HUES48 (cell line): ENCODE data around the gene URI1.

Experiments used
- H3K27ac ChIP-seq: one replicate; pipeline ENCODE4 v1.7.0; 2013; ENCODE audit warnings: low read depth, low read length, inconsistent platforms
- H3K27me3 ChIP-seq: 2 replicates; pipeline ENCODE4 v1.6.1; 2013; ENCODE audit warnings: mild to moderate bottlenecking, low read length; ENCODE audit not compliant: control insufficient read depth, insufficient read depth
- H3K36me3 ChIP-seq: 2 replicates; pipeline ENCODE4 v1.6.1; 2013; ENCODE audit warnings: low read length; ENCODE audit not compliant: control insufficient read depth, insufficient read depth
- H3K4me1 ChIP-seq: 2 replicates; pipeline ENCODE4 v1.6.1; 2013; ENCODE audit warnings: mild to moderate bottlenecking, low read length; ENCODE audit not compliant: control insufficient read depth, insufficient read depth
- H3K4me3 ChIP-seq: 2 replicates; pipeline ENCODE4 v1.5.1; 2013; ENCODE audit warnings: mild to moderate bottlenecking, low read depth, low read length
- H3K9ac ChIP-seq: 2 replicates; pipeline ENCODE4 v1.6.1; 2013; ENCODE audit warnings: mild to moderate bottlenecking, low read depth, low read length, moderate library complexity
- H3K9me3 ChIP-seq: 2 replicates; pipeline ENCODE4 v1.6.1; 2013; ENCODE audit warnings: low read length; ENCODE audit not compliant: control insufficient read depth, insufficient read depth

The URI1 gene

GRCh38 chr19:30022659-30023058 lies 80.6 kb downstream of the URI1 start:
- no peak overlapping the region for H3K9ac ChIP-seq
- H3K27ac ChIP-seq = no peak overlapping the region
- no peaks in the 10 kb centered on the region; the same call in 1 of the 2 replicates for H3K4me1 ChIP-seq
- no peak overlapping the region for H3K4me3 ChIP-seq
- H3K9me3 ChIP-seq = no peaks in the 10 kb centered on the region
- H3K36me3 ChIP-seq = peaks cover 2% of the 10 kb centered on the region; the same call in 1 of the 2 replicates
- H3K27me3 ChIP-seq = no peaks in the 10 kb centered on the region

- H3K4me3 ChIP-seq = no peak overlapping the region
- no peak overlapping the region for H3K9ac ChIP-seq
- H3K4me1 ChIP-seq = peaks cover 5% of the 10 kb centered on the region; the same call in 1 of the 2 replicates
- H3K27me3 ChIP-seq = no peaks in the 10 kb centered on the region
- no peaks in the 10 kb centered on the region for H3K9me3 ChIP-seq
- no peak overlapping the region for H3K27ac ChIP-seq
- no peaks in the 10 kb centered on the region for H3K36me3 ChIP-seq
Measured at GRCh38 chr19:30023330-30023729, 81.3 kb downstream of the URI1 start.

- Histone ChIP-seq H3K4me1 (peaks cover 6% of the 10 kb centered on the region; the same call in 1 of the 2 replicates), H3K4me3 (no peak overlapping the region), H3K9ac (no peak overlapping the region), H3K27me3 (no peaks in the 10 kb centered on the region), H3K9me3 (no peaks in the 10 kb centered on the region), H3K36me3 (no peaks in the 10 kb centered on the region), H3K27ac (no peak overlapping the region)
Measured at GRCh38 chr19:30024091-30024490, 82.1 kb downstream of the URI1 start.

- no peak overlapping the region for H3K4me3 ChIP-seq
- no peak overlapping the region for H3K9ac ChIP-seq
Measured at GRCh38 chr19:30026933-30027332, 84.9 kb downstream of the URI1 start.

GRCh38 chr19:30028118-30028991 lies 86.3 kb downstream of the URI1 start:
- no peak overlapping the region for H3K27ac ChIP-seq
- no peak overlapping the region for H3K4me3 ChIP-seq
- H3K27me3 ChIP-seq = no peaks in the 10 kb centered on the region
- peaks cover 6% of the 10 kb centered on the region; the same call in 1 of the 2 replicates for H3K4me1 ChIP-seq
- no peaks in the 10 kb centered on the region for H3K9me3 ChIP-seq
- H3K9ac ChIP-seq = no peak overlapping the region
- peaks cover 4% of the 10 kb centered on the region for H3K36me3 ChIP-seq

More at GRCh38 chr19:30026933-30027332, 84.9 kb downstream of the URI1 start:
- H3K27ac ChIP-seq = no peak overlapping the region
- H3K4me1 ChIP-seq = peaks cover 6% of the 10 kb centered on the region; the same call in 1 of the 2 replicates
- peaks cover 4% of the 10 kb centered on the region for H3K36me3 ChIP-seq
- H3K9me3 ChIP-seq = no peaks in the 10 kb centered on the region
- H3K27me3 ChIP-seq = no peaks in the 10 kb centered on the region

GRCh38 chr19:30028992-30029343 lies 86.9 kb downstream of the URI1 start:
- Histone ChIP-seq H3K9ac (no peak overlapping the region), H3K27ac (no peak overlapping the region), H3K4me1 (peaks cover 6% of the 10 kb centered on the region; the same call in 1 of the 2 replicates), H3K36me3 (peaks cover 4% of the 10 kb centered on the region), H3K27me3 (no peaks in the 10 kb centered on the region), H3K4me3 (no peak overlapping the region), H3K9me3 (no peaks in the 10 kb centered on the region)

GRCh38 chr19:30029721-30030510 lies 87.9 kb downstream of the URI1 start:
- Histone ChIP-seq H3K27me3 (no peaks in the 10 kb centered on the region), H3K9me3 (no peaks in the 10 kb centered on the region), H3K9ac (no peak overlapping the region), H3K4me3 (no peak overlapping the region), H3K36me3 (peaks cover 4% of the 10 kb centered on the region), H3K4me1 (peaks cover 6% of the 10 kb centered on the region; the same call in 1 of the 2 replicates), H3K27ac (no peak overlapping the region)

- Histone ChIP-seq H3K27ac (no peak overlapping the region), H3K9me3 (peaks cover 8% of the 10 kb centered on the region; the same call in 1 of the 2 replicates), H3K9ac (no peak overlapping the region), H3K4me1 (no peaks in the 10 kb centered on the region), H3K27me3 (no peaks in the 10 kb centered on the region), H3K36me3 (peaks cover 4% of the 10 kb centered on the region), H3K4me3 (no peak overlapping the region)
Measured at GRCh38 chr19:30034321-30034720, 92.3 kb downstream of the URI1 start.

- Histone ChIP-seq H3K27ac (no peak overlapping the region), H3K4me1 (no peaks in the 10 kb centered on the region), H3K36me3 (no peaks in the 10 kb centered on the region; the same call in none of the 2 replicates), H3K4me3 (no peak overlapping the region), H3K9me3 (peaks cover 11% of the 10 kb centered on the region), H3K9ac (no peak overlapping the region), H3K27me3 (no peaks in the 10 kb centered on the region)
Measured at GRCh38 chr19:30036154-30037129, 94.4 kb downstream of the URI1 start.

GRCh38 chr19:30037835-30038234 lies 95.8 kb downstream of the URI1 start:
- no peak overlapping the region for H3K27ac ChIP-seq
- H3K9me3 ChIP-seq = peaks cover 11% of the 10 kb centered on the region
- no peak overlapping the region for H3K9ac ChIP-seq
- no peaks in the 10 kb centered on the region; the same call in none of the 2 replicates for H3K36me3 ChIP-seq
- no peaks in the 10 kb centered on the region for H3K27me3 ChIP-seq
- no peak overlapping the region for H3K4me3 ChIP-seq
- H3K4me1 ChIP-seq = no peaks in the 10 kb centered on the region
